H9 (cell line): ENCODE measurements around the gene CEP83. TPM values are rescaled to one million over a fixed set of nuclear protein-coding genes. Genes with fewer than 3 reads are reported as not detected.

Experiments
- DNase-seq: peaks from one replicate; pipeline ENCODE4 v3.0.0-alpha.2; 2017
- H2AFZ ChIP-seq: one replicate; pipeline ENCODE4 v1.6.1; 2013; ENCODE audit warnings: mild to moderate bottlenecking, low read length, control low read depth, moderate library complexity
- H2AK5ac ChIP-seq: 2 replicates; pipeline ENCODE4 v1.6.1; 2013; ENCODE audit warnings: low read length, control low read depth, mixed read lengths; ENCODE audit not compliant: insufficient read length
- H2BK120ac ChIP-seq: one replicate; pipeline ENCODE4 v1.6.1; 2013; ENCODE audit warnings: low read depth, mild to moderate bottlenecking, low read length, control low read depth, inconsistent platforms; ENCODE audit not compliant: poor library complexity, severe bottlenecking
- H2BK12ac ChIP-seq: 2 replicates; pipeline ENCODE4 v1.6.1; 2013; ENCODE audit warnings: low read length, control low read depth, mixed read lengths, low read depth; ENCODE audit not compliant: insufficient read length
- H2BK15ac ChIP-seq: 2 replicates; pipeline ENCODE4 v1.6.1; 2013; ENCODE audit warnings: low read depth, low read length, control low read depth
- H2BK20ac ChIP-seq: one replicate; pipeline ENCODE4 v1.6.1; 2013; ENCODE audit warnings: low read depth, mild to moderate bottlenecking, low read length, control low read depth, inconsistent platforms; ENCODE audit not compliant: poor library complexity, severe bottlenecking
- H2BK5ac ChIP-seq: 2 replicates; pipeline ENCODE4 v1.6.1; 2013; ENCODE audit warnings: low read length, control low read depth, mixed read lengths; ENCODE audit not compliant: insufficient read length
- H3K14ac ChIP-seq: 2 replicates; pipeline ENCODE4 v1.6.1; 2013; ENCODE audit warnings: low read length, control low read depth; ENCODE audit not compliant: insufficient read depth
- H3K18ac ChIP-seq: 2 replicates; pipeline ENCODE4 v1.6.1; 2013; ENCODE audit warnings: low read depth, mild to moderate bottlenecking, mixed read lengths, low read length, control low read depth; ENCODE audit not compliant: insufficient read length
- H3K23ac ChIP-seq: 2 replicates; pipeline ENCODE4 v1.6.1; 2013; ENCODE audit warnings: low read length, control low read depth, mixed read lengths, low read depth; ENCODE audit not compliant: insufficient read length
- H3K23me2 ChIP-seq: 2 replicates; pipeline ENCODE4 v1.6.1; 2013; ENCODE audit warnings: low read depth, mild to moderate bottlenecking, mixed read lengths, low read length, control low read depth; ENCODE audit not compliant: insufficient read length, poor library complexity, severe bottlenecking
- H3K27ac ChIP-seq: 2 replicates; pipeline ENCODE4 v1.5.1; 2013; ENCODE audit warnings: low read length, control low read depth, mixed read lengths, low read depth; ENCODE audit not compliant: insufficient read length
- H3K27me3 ChIP-seq: 2 replicates; pipeline ENCODE4 v1.6.1; 2013; ENCODE audit warnings: low read length, control low read depth, inconsistent platforms; ENCODE audit not compliant: insufficient read depth
- H3K4ac ChIP-seq: 2 replicates; pipeline ENCODE4 v1.6.1; 2013; ENCODE audit warnings: low read depth, mild to moderate bottlenecking, control low read depth, inconsistent platforms, low read length, moderate library complexity
- H3K4me1 ChIP-seq: 2 replicates; pipeline ENCODE4 v1.6.1; 2013; ENCODE audit warnings: low read length, control low read depth, inconsistent platforms; ENCODE audit not compliant: insufficient read depth
- H3K4me2 ChIP-seq: 2 replicates; pipeline ENCODE4 v1.6.1; 2013; ENCODE audit warnings: low read length, control low read depth, mixed read lengths; ENCODE audit not compliant: insufficient read length, insufficient read depth
- H3K56ac ChIP-seq: 2 replicates; pipeline ENCODE4 v1.6.1; 2013; ENCODE audit warnings: low read depth, mild to moderate bottlenecking, mixed read lengths, low read length, control low read depth; ENCODE audit not compliant: insufficient read length
- H3K79me1 ChIP-seq: 2 replicates; pipeline ENCODE4 v1.6.1; 2013; ENCODE audit warnings: low read depth, mild to moderate bottlenecking, moderate library complexity, low read length, control low read depth, inconsistent platforms; ENCODE audit not compliant: insufficient read depth, poor library complexity, severe bottlenecking
- H3K79me2 ChIP-seq: 2 replicates; pipeline ENCODE4 v1.6.1; 2013; ENCODE audit warnings: low read length, control low read depth, inconsistent platforms; ENCODE audit not compliant: insufficient read depth
- H3K9ac ChIP-seq: 2 replicates; pipeline ENCODE4 v1.6.1; 2013; ENCODE audit warnings: low read length, control low read depth, mixed read lengths; ENCODE audit not compliant: insufficient read length; ENCODE audit errors: extremely low read depth
- H3K9me3 ChIP-seq: one replicate; pipeline ENCODE4 v1.6.1; 2013; ENCODE audit warnings: low read depth, low read length, inconsistent platforms; ENCODE audit not compliant: control insufficient read depth
- H3T11ph ChIP-seq: one replicate; pipeline ENCODE4 v1.6.1; 2013; ENCODE audit warnings: mild to moderate bottlenecking, low read length, control low read depth, inconsistent platforms
- H4K20me1 ChIP-seq: one replicate; pipeline ENCODE4 v1.6.1; 2013; ENCODE audit not compliant: control insufficient read depth, insufficient read length, insufficient read depth
- H4K5ac ChIP-seq: 2 replicates; pipeline ENCODE4 v1.6.1; 2013; ENCODE audit warnings: low read depth, mild to moderate bottlenecking, mixed read lengths, low read length, control low read depth; ENCODE audit not compliant: insufficient read length
- H4K8ac ChIP-seq: replicated peaks from 2 replicates; pipeline ENCODE4 v1.6.1; 2013; ENCODE audit warnings: low read length, control low read depth, mixed read lengths, low read depth; ENCODE audit not compliant: insufficient read length
- H4K91ac ChIP-seq: 2 replicates; pipeline ENCODE4 v1.6.1; 2013; ENCODE audit warnings: low read depth, mild to moderate bottlenecking, moderate library complexity, mixed read lengths, low read length, control low read depth; ENCODE audit not compliant: insufficient read length
- H3K27ac Mint-ChIP-seq, 3 experiments: 2 replicates in 2 of 3; 3 replicates in 1 of 3; pipeline ENCODE4 v1.8.0; 2020 to 2021; ENCODE audit warnings: mixed read lengths in 3 of 3, mild to moderate bottlenecking in 1 of 3, moderate library complexity in 1 of 3
- H3K27me3 Mint-ChIP-seq: 2 replicates; pipeline ENCODE4 v1.8.0; 2021; ENCODE audit warnings: low read depth, mild to moderate bottlenecking, moderate library complexity, mixed read lengths
- H3K36me3 Mint-ChIP-seq, 3 experiments: 2 replicates in 2 of 3; 3 replicates in 1 of 3; pipeline ENCODE4 v1.8.0; 2020 to 2021; ENCODE audit warnings: low read depth in 3 of 3, mixed read lengths in 3 of 3; ENCODE audit not compliant: insufficient read depth in 1 of 3
- H3K4me1 Mint-ChIP-seq, 2 experiments: 2 replicates each; pipeline ENCODE4 v1.8.0; 2020; ENCODE audit warnings: mixed read lengths in 2 of 2
- H3K4me3 Mint-ChIP-seq, 2 experiments: 2 replicates in 1 of 2; 3 replicates in 1 of 2; pipeline ENCODE4 v1.8.0; 2020 to 2021; ENCODE audit warnings: mild to moderate bottlenecking in 2 of 2, mixed read lengths in 2 of 2, moderate library complexity in 1 of 2
- H3K9me3 Mint-ChIP-seq, 2 experiments: 2 replicates in 1 of 2; 3 replicates in 1 of 2; pipeline ENCODE4 v1.8.0; 2020; ENCODE audit warnings: mild to moderate bottlenecking in 2 of 2, mixed read lengths in 2 of 2, moderate library complexity in 1 of 2
- CTCF ChIP-seq: fragments of 200-600 bp; sonication (generic); conservative IDR thresholded peaks from 3 replicates; pipeline ENCODE4 v1.8.0; 2021; ENCODE audit warnings: antibody characterized with exemption, mild to moderate bottlenecking
- WGBS: extraction: QIAGEN DNeasy Blood & Tissue Kit; methylation state at CpG from one replicate; pipeline ENCODE4 v1.1.7; 2013; ENCODE audit warnings: missing lambda C conversion rate, low lambda C conversion rate, mixed read lengths; ENCODE audit not compliant: insufficient read length; ENCODE audit errors: extremely low coverage; 5-methylcytosine and 5-hydroxymethylcytosine counted together
- total RNA-seq: library from RNA; stranded (reverse); gene quantifications from 2 replicates; pipeline ENCODE4 v1.2.1, GENCODE V29; 2021

CEP83 gene
- total RNA-seq, 1 experiment from 2014 or later = 26.5 TPM

DNA sequence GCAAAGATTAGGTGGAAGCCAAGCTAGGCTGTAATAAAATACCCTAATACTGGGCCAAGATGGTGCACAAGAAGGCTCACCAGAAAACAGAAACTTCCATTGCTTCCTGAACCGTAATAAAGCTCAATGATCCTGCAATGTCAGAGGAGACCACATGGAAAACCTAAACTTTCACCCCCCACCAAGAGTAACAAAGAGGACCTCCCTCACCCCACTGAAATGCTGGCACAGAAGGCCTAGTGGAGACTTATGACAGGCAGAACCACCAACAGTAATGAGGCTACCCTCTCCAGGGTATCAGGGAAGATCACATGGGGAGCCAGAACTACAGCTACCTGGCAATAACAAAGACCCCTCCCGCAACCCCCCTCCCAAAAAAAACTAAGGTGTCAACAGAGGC lies 43.1 kb downstream of the CEP83 start:
- no peak for DNase-seq
- Histone ChIP-seq H4K20me1 (no peaks in the 10 kb centered on the region), H3K79me2 (no peaks in the 10 kb centered on the region), H3K9me3 (peaks cover 2% of the 10 kb centered on the region), H3K23me2 (no peaks in the 10 kb centered on the region), H3T11ph (no peak overlapping the region), H4K91ac (no peak overlapping the region), H3K18ac (no peak overlapping the region), H2AK5ac (no peak overlapping the region), H2BK15ac (no peak overlapping the region), H2AFZ (no peak overlapping the region), H3K4ac (no peak overlapping the region), H3K56ac (no peak overlapping the region), H3K4me2 (no peak overlapping the region), H2BK5ac (no peak overlapping the region), H3K9ac (no peak overlapping the region), H4K5ac (no peak overlapping the region), H2BK12ac (no peak overlapping the region), H3K14ac (no peak overlapping the region), H3K23ac (no peak overlapping the region), H3K27me3 (no peaks in the 10 kb centered on the region), H3K27ac (no peak overlapping the region), H2BK20ac (no peak overlapping the region), H3K4me1 (no peaks in the 10 kb centered on the region; the same call in 1 of the 2 replicates), H4K8ac (no peak overlapping the region), H3K79me1 (no peaks in the 10 kb centered on the region), H2BK120ac (no peak overlapping the region)
- H3K27me3 Mint-ChIP-seq = no peaks in the 10 kb centered on the region
- H3K36me3 Mint-ChIP-seq = peaks cover 6 to 24% (median 7%) of the 10 kb centered on the region in 3 experiments
- WGBS = no CpG with 5 or more reads among the region's 2 CpGs
- peak overlapping the region in 2 of 3 experiments; percentile 19 to 46; a peak in 2 of 7 replicates for H3K27ac Mint-ChIP-seq
- H3K9me3 Mint-ChIP-seq = peaks cover 10 to 14% of the 10 kb centered on the region in 2 experiments
- H3K4me3 Mint-ChIP-seq = no peak overlapping the region
- H3K4me1 Mint-ChIP-seq = peaks cover 13 to 15% of the 10 kb centered on the region in 2 experiments
- TF ChIP-seq CTCF = no peak
